H1 (cell line): Measurements from ENCODE around the gene CMTM2. TPM values are rescaled to one million over a fixed set of nuclear protein-coding genes. Genes with fewer than 3 reads are reported as not detected.

Experiments
- KDM5A ChIP-seq: fragments of 200-600 bp; IDR thresholded peaks from 2 replicates; pipeline ENCODE4 v1.7.1; 2012; ENCODE audit warnings: mild to moderate bottlenecking, low read length, inconsistent platforms, mixed read lengths
- SP4 ChIP-seq: IDR thresholded peaks from 2 replicates; pipeline ENCODE4 v1.6.1; 2012; ENCODE audit warnings: low read length, inconsistent platforms
- polyA plus RNA-seq, 7 experiments: library from polyadenylated mRNA; depleted of rRNA in 3 of 7; stranded (reverse) in 5 of 7; unstranded in 2 of 7; fragments of >200 nt in 5 of 7; fragments of 200-250 nt in 2 of 7; gene quantifications; 1 replicate in 5 of 7; 2 replicates in 1 of 7; 4 replicates in 1 of 7; pipeline versions ENCODE4 v1.2.1 to v1.2.3, GENCODE V29; 2011 to 2013; ENCODE audit warnings: missing spikeins in 2 of 7, mixed read lengths in 2 of 7
- total RNA-seq: library from RNA; stranded (reverse); fragmentation: NEBNext Ultra II Directional; extraction: Animal tissue kit (Norgen Biotek cat#: 25700); gene quantifications from 2 replicates; pipeline ENCODE4 v1.2.1, GENCODE V29; 2021
- TF ChIP-seq, protein P1 (sequence below), 3 experiments: IDR thresholded peaks; 1 replicate in 2 of 3; 2 replicates in 1 of 3; pipeline versions ENCODE4 v1.5.1 to v1.6.1; 2011; ENCODE audit warnings: low read length in 3 of 3, mild to moderate bottlenecking in 3 of 3, inconsistent platforms in 2 of 3, low read depth in 1 of 3, moderate library complexity in 1 of 3; ENCODE audit not compliant: insufficient read depth in 1 of 3; ENCODE audit errors: control extremely low read depth in 1 of 3

CMTM2 gene
- total and polyA plus RNA-seq, 2 of the 8 experiments (the other 6 are each of a cell fraction or from before 2014, with no cell fraction given) = not detected

- TF ChIP-seq, protein P1, sequence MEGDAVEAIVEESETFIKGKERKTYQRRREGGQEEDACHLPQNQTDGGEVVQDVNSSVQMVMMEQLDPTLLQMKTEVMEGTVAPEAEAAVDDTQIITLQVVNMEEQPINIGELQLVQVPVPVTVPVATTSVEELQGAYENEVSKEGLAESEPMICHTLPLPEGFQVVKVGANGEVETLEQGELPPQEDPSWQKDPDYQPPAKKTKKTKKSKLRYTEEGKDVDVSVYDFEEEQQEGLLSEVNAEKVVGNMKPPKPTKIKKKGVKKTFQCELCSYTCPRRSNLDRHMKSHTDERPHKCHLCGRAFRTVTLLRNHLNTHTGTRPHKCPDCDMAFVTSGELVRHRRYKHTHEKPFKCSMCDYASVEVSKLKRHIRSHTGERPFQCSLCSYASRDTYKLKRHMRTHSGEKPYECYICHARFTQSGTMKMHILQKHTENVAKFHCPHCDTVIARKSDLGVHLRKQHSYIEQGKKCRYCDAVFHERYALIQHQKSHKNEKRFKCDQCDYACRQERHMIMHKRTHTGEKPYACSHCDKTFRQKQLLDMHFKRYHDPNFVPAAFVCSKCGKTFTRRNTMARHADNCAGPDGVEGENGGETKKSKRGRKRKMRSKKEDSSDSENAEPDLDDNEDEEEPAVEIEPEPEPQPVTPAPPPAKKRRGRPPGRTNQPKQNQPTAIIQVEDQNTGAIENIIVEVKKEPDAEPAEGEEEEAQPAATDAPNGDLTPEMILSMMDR (IDR thresholded peaks at IDR 0.05; ENCODE audit: control extremely low read depth in 1 of 3, insufficient read depth in 1 of 3, low read depth in 1 of 3, low read length in 3 of 3) = no peak
- no peak for TF ChIP-seq KDM5A
- TF ChIP-seq SP4 = no peak
These were observed 37.3 kb downstream of the CMTM2 start (continued) for GRCh38 chr16:66616592-66616991.
